DOHH2 (cell line): ENCODE data around the gene COLQ.

Source experiments
- EZH2phosphoT487 ChIP-seq: fragments of 200-600 bp; sonication (generic); IDR thresholded peaks from 2 replicates; pipeline ENCODE4 v1.6.1; 2017; ENCODE audit warnings: borderline replicate concordance, mild to moderate bottlenecking, antibody characterized with exemption, low read length, moderate library complexity, mixed read lengths
- TF ChIP-seq, protein P1 (sequence below): fragments of 200-600 bp; sonication (generic); IDR thresholded peaks from one replicate; pipeline ENCODE4 v1.5.1; 2014; ENCODE audit warnings: antibody characterized with exemption, mild to moderate bottlenecking, low read depth, low read length; ENCODE audit not compliant: poor library complexity, severe bottlenecking

- TF ChIP-seq, protein P1, sequence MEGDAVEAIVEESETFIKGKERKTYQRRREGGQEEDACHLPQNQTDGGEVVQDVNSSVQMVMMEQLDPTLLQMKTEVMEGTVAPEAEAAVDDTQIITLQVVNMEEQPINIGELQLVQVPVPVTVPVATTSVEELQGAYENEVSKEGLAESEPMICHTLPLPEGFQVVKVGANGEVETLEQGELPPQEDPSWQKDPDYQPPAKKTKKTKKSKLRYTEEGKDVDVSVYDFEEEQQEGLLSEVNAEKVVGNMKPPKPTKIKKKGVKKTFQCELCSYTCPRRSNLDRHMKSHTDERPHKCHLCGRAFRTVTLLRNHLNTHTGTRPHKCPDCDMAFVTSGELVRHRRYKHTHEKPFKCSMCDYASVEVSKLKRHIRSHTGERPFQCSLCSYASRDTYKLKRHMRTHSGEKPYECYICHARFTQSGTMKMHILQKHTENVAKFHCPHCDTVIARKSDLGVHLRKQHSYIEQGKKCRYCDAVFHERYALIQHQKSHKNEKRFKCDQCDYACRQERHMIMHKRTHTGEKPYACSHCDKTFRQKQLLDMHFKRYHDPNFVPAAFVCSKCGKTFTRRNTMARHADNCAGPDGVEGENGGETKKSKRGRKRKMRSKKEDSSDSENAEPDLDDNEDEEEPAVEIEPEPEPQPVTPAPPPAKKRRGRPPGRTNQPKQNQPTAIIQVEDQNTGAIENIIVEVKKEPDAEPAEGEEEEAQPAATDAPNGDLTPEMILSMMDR, result no peak
- TF ChIP-seq EZH2phosphoT487, result no peak
Measured at GRCh38 chr3:15488002-15488401, 33.5 kb downstream of the COLQ start.
